HCT116 (cell line): ENCODE results near the gene CLEC16A. TPM values are rescaled to one million over a fixed set of nuclear protein-coding genes. Genes with fewer than 3 reads are reported as not detected.

Experiments used
- ATAC-seq: fragments of 200-7000 bp; cut with Tn5 transposase; 2 replicates; pipeline ENCODE4 v1.9.1; 2020; ENCODE audit warnings: mild to moderate bottlenecking, moderate library complexity
- BruUV-seq: library from RNA; stranded (reverse); fragments of 400-500 nt; replicated peaks from 2 replicates; lab custom pipeline; 2021; lab: Mats Ljungman, UMichigan
- CTCF ChIA-PET: fragments of 300-600 bp; sonication (Branson Sonifier 250); formaldehyde crosslinking; loops from one replicate; lab custom pipeline; 2021; ENCODE audit warnings: antibody characterized with exemption; lab: Charles Lee
- POLR2A ChIA-PET: fragments of 300-600, 350-600 bp; sonication (Branson Sonifier 250); formaldehyde crosslinking; loops from one replicate; lab custom pipeline; 2021; ENCODE audit warnings: antibody characterized with exemption; lab: Charles Lee
- RAD21 ChIA-PET, 2 experiments: fragments of 300-600 bp; sonication (Branson Sonifier 250); formaldehyde crosslinking; loops; one replicate each; lab custom pipeline; 2023; ENCODE audit warnings: low total read pairs in 2 of 2; ENCODE audit not compliant: uncharacterized antibody in 2 of 2, unreplicated experiment in 2 of 2, low non-redundant PET in 1 of 2; lab: Charles Lee
- DNase-seq: peaks from one replicate; pipeline ENCODE4 v3.0.0-alpha.2; 2010; ENCODE audit warnings: low read depth, low spot score
- H2AFZ ChIP-seq: fragments of 200-600 bp; shearing (Covaris generic), sonication (generic); 2 replicates; pipeline ENCODE4 v1.6.1; 2017; ENCODE audit warnings: low read depth, mixed run types, mixed read lengths, antibody characterized with exemption, low read length; ENCODE audit not compliant: poor library complexity, severe bottlenecking
- H3K27ac ChIP-seq: 2 replicates; pipeline ENCODE4 v1.5.1; 2012; ENCODE audit warnings: low read depth, low read length
- H3K27me3 ChIP-seq: fragments of 200-600 bp; sonication (generic); 2 replicates; pipeline ENCODE4 v1.6.1; 2016; ENCODE audit warnings: mixed run types, low read length, mixed read lengths; ENCODE audit not compliant: insufficient read depth
- H3K36me3 ChIP-seq, 2 experiments: fragments of 200-500 bp in 1 of 2; fragments of 200-600 bp in 1 of 2; sonication (Bioruptor generic) in 1 of 2; sonication (generic) in 1 of 2; 2 replicates each; pipeline versions ENCODE4 v1.5.1 to v1.6.1; 2014 to 2016; ENCODE audit warnings: low read length in 2 of 2, inconsistent platforms in 1 of 2, mixed read lengths in 1 of 2, mixed run types in 1 of 2; ENCODE audit not compliant: insufficient read depth in 2 of 2, control insufficient read depth in 1 of 2
- H3K4me1 ChIP-seq, 2 experiments: fragments of 200-600 bp in 1 of 2; sonication (generic) in 1 of 2; 2 replicates each; pipeline versions ENCODE4 v1.5.1 to v1.6.1; 2012 to 2017; ENCODE audit warnings: low read length in 2 of 2, inconsistent platforms in 1 of 2, mild to moderate bottlenecking in 1 of 2, mixed read lengths in 1 of 2, mixed run types in 1 of 2, moderate library complexity in 1 of 2; ENCODE audit not compliant: insufficient read depth in 2 of 2, control insufficient read depth in 1 of 2
- H3K4me2 ChIP-seq: fragments of 200-600 bp; sonication (generic); 2 replicates; pipeline ENCODE4 v1.6.1; 2017; ENCODE audit warnings: mixed run types, low read length, mixed read lengths
- H3K4me3 ChIP-seq, 2 experiments: fragments of 200-600 bp in 1 of 2; sonication (generic) in 1 of 2; replicated peaks in 1 of 2; 2 replicates each; pipeline ENCODE4 v1.5.1; 2011 to 2016; ENCODE audit warnings: low read length in 2 of 2, control low read depth in 1 of 2, low read depth in 1 of 2, mild to moderate bottlenecking in 1 of 2, mixed read lengths in 1 of 2, mixed run types in 1 of 2
- H3K79me2 ChIP-seq: fragments of 200-600 bp; sonication (generic); 2 replicates; pipeline ENCODE4 v1.6.1; 2017; ENCODE audit warnings: mild to moderate bottlenecking, mixed run types, low read length, moderate library complexity, mixed read lengths; ENCODE audit not compliant: insufficient read depth
- H3K9ac ChIP-seq: fragments of 200-600 bp; sonication (generic); 2 replicates; pipeline ENCODE4 v1.6.1; 2016; ENCODE audit warnings: low read length, mixed read lengths
- H3K9me2 ChIP-seq: fragments of 200-600 bp; sonication (generic), shearing (Covaris generic); 2 replicates; pipeline ENCODE4 v1.6.1; 2017; ENCODE audit warnings: mixed run types, mild to moderate bottlenecking, moderate library complexity; ENCODE audit not compliant: insufficient read depth
- H3K9me3 ChIP-seq, 2 experiments: fragments of 200-500 bp in 1 of 2; fragments of 200-600 bp in 1 of 2; sonication (Bioruptor generic) in 1 of 2; sonication (generic) in 1 of 2; 2 replicates each; pipeline ENCODE4 v1.6.1; 2014 to 2017; ENCODE audit warnings: low read length in 2 of 2, mixed read lengths in 2 of 2, inconsistent platforms in 1 of 2, low read depth in 1 of 2, mild to moderate bottlenecking in 1 of 2, mixed run types in 1 of 2, moderate library complexity in 1 of 2; ENCODE audit not compliant: control insufficient read depth in 1 of 2, insufficient read depth in 1 of 2
- H4K20me1 ChIP-seq: fragments of 200-600 bp; sonication (generic), shearing (Covaris generic); 2 replicates; pipeline ENCODE4 v1.6.1; 2017; ENCODE audit warnings: mixed run types, mild to moderate bottlenecking, moderate library complexity; ENCODE audit not compliant: insufficient read depth
- CBX3 ChIP-seq: IDR thresholded peaks from 2 replicates; pipeline ENCODE4 v1.6.1; 2012; ENCODE audit warnings: low read depth
- CEBPB ChIP-seq: IDR thresholded peaks from 2 replicates; pipeline ENCODE4 v1.6.1; 2012; ENCODE audit warnings: low read depth
- EZH2 ChIP-seq: fragments of 200-600 bp; sonication (generic); IDR thresholded peaks from 2 replicates; pipeline ENCODE4 v1.6.1; 2017; ENCODE audit warnings: antibody characterized with exemption, mixed run types
- EZH2phosphoT487 ChIP-seq: fragments of 200-600 bp; IDR thresholded peaks from 2 replicates; pipeline ENCODE4 v1.6.1; 2018; ENCODE audit warnings: antibody characterized with exemption, borderline replicate concordance
- FOSL1 ChIP-seq: IDR thresholded peaks from 2 replicates; pipeline ENCODE4 v1.6.1; 2012; ENCODE audit warnings: low read depth
- MAX ChIP-seq: IDR thresholded peaks from 2 replicates; pipeline ENCODE4 v1.6.1; 2012
- POLR2A ChIP-seq: IDR thresholded peaks from 2 replicates; pipeline ENCODE4 v1.7.0; 2011; ENCODE audit warnings: borderline replicate concordance; ENCODE audit not compliant: insufficient read depth, insufficient read length; ENCODE audit errors: extremely low read depth
- POLR2AphosphoS5 ChIP-seq: IDR thresholded peaks from 2 replicates; pipeline ENCODE4 v1.6.1; 2011; ENCODE audit warnings: mild to moderate bottlenecking, low read depth, low read length, moderate library complexity
- RAD21 ChIP-seq: IDR thresholded peaks from 2 replicates; pipeline ENCODE4 v1.6.1; 2012; ENCODE audit warnings: low read depth, mild to moderate bottlenecking
- SRF ChIP-seq: IDR thresholded peaks from 2 replicates; pipeline ENCODE4 v1.6.1; 2012; ENCODE audit warnings: low read depth
- TCF7L2 ChIP-seq: IDR thresholded peaks from 2 replicates; pipeline ENCODE4 v1.7.0; 2011; ENCODE audit warnings: borderline replicate concordance, inconsistent platforms; ENCODE audit not compliant: insufficient read depth, insufficient read length; ENCODE audit errors: extremely low read depth
- YY1 ChIP-seq: IDR thresholded peaks from 2 replicates; pipeline ENCODE4 v1.6.1; 2011; ENCODE audit warnings: low read length, low read depth, moderate library complexity, mild to moderate bottlenecking; ENCODE audit not compliant: insufficient replicate concordance; ENCODE audit errors: extremely low read depth
- ZNF274 ChIP-seq: fragments of 200-500 bp; sonication (Bioruptor generic); IDR thresholded peaks from 2 replicates; pipeline ENCODE4 v1.6.1; 2014; ENCODE audit warnings: mild to moderate bottlenecking, low read depth, low read length, inconsistent platforms
- intact Hi-C: fragments of 100-400 bp; cut with micrococcal nuclease; formaldehyde crosslinking; loops from 2 replicates; pipeline ENCODE4 v1.10.0; 2022
- total RNA-seq: library from RNA; stranded (reverse); gene quantifications from one replicate; pipeline ENCODE4 v1.2.1, GENCODE V29; 2021; ENCODE audit not compliant: unreplicated experiment
- TF ChIP-seq, protein P1 (sequence below): IDR thresholded peaks from 2 replicates; pipeline ENCODE4 v1.6.1; 2011; ENCODE audit warnings: mild to moderate bottlenecking, low read length, moderate library complexity; ENCODE audit not compliant: insufficient replicate concordance; ENCODE audit errors: extremely low read depth
- TF ChIP-seq, protein P2 (sequence below): IDR thresholded peaks from 2 replicates; pipeline ENCODE4 v1.6.1; 2012; ENCODE audit warnings: low read depth

Gene CLEC16A
- total RNA-seq, 1 experiment from 2014 or later: 18.0 TPM

DNA sequence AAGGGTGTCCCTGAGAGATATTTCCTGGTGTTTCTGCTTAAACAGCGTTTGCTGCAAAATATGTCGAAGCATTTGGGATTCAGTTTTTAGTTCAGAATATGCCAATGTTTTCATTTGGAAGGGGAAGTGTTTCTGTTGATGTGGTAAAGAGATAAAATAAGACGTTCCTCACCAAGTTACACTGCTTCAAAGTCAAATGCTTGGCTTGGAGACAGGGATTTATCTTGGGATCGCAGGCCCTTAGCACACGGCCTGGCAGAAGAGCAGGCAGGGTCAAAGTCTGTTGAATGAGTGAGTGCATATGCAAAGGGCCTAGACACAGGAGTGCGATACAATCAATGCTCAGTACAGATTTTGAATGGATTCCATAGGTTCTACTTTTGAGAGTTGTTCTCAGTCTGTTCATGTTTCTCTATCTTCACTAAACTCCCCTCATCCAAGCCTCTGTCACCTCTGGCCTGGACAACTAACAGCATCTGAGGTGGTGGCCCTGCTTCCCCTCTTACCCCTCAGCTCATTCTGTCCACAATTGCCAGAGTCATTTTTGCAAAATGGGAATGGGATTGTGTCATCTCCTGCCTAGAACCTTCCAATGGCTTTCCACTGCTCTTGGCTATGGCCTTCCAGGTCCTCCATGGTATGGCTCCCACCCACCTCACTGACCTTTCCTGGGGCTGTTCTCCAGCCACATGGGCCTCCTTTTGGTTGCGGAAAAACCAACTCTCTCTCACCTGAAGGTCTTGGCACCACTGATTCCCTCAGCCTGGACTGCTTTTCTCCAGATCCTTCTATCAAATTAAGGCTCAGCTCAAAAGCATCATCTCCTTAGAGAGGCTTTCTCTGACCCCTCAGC is 5.3 kb upstream of the CLEC16A start:
- no peak overlapping the region for H3K4me2 ChIP-seq
- H3K4me1 ChIP-seq: peaks cover 18 to 25% of the 10 kb centered on the region in 2 experiments
- CTCF ChIA-PET: no interaction called here
- intact Hi-C loops: no loop called here
- POLR2A ChIA-PET: no interaction called here
- no peak overlapping the region for H2AFZ ChIP-seq
- H4K20me1 ChIP-seq: 0 out of 2 replicates have a peak, but pooled peaks cover 7% of the 10 kb centered on the region
- ATAC-seq (no peak), DNase-seq (no peak)
- no TSS peak for BruUV-seq
- H3K4me3 ChIP-seq: no peak overlapping the region
- no peaks in the 10 kb centered on the region for H3K9me3 ChIP-seq
- RAD21 ChIA-PET: no interaction called here
- no peak overlapping the region for H3K27ac ChIP-seq
- no peak for TF ChIP-seq CEBPB
- no peak for TF ChIP-seq SRF
- no peak for TF ChIP-seq ZNF274
- no peak for TF ChIP-seq POLR2AphosphoS5
- TF ChIP-seq, protein P1, sequence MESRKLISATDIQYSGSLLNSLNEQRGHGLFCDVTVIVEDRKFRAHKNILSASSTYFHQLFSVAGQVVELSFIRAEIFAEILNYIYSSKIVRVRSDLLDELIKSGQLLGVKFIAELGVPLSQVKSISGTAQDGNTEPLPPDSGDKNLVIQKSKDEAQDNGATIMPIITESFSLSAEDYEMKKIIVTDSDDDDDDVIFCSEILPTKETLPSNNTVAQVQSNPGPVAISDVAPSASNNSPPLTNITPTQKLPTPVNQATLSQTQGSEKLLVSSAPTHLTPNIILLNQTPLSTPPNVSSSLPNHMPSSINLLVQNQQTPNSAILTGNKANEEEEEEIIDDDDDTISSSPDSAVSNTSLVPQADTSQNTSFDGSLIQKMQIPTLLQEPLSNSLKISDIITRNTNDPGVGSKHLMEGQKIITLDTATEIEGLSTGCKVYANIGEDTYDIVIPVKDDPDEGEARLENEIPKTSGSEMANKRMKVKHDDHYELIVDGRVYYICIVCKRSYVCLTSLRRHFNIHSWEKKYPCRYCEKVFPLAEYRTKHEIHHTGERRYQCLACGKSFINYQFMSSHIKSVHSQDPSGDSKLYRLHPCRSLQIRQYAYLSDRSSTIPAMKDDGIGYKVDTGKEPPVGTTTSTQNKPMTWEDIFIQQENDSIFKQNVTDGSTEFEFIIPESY: no peak
- TF ChIP-seq, protein P2, sequence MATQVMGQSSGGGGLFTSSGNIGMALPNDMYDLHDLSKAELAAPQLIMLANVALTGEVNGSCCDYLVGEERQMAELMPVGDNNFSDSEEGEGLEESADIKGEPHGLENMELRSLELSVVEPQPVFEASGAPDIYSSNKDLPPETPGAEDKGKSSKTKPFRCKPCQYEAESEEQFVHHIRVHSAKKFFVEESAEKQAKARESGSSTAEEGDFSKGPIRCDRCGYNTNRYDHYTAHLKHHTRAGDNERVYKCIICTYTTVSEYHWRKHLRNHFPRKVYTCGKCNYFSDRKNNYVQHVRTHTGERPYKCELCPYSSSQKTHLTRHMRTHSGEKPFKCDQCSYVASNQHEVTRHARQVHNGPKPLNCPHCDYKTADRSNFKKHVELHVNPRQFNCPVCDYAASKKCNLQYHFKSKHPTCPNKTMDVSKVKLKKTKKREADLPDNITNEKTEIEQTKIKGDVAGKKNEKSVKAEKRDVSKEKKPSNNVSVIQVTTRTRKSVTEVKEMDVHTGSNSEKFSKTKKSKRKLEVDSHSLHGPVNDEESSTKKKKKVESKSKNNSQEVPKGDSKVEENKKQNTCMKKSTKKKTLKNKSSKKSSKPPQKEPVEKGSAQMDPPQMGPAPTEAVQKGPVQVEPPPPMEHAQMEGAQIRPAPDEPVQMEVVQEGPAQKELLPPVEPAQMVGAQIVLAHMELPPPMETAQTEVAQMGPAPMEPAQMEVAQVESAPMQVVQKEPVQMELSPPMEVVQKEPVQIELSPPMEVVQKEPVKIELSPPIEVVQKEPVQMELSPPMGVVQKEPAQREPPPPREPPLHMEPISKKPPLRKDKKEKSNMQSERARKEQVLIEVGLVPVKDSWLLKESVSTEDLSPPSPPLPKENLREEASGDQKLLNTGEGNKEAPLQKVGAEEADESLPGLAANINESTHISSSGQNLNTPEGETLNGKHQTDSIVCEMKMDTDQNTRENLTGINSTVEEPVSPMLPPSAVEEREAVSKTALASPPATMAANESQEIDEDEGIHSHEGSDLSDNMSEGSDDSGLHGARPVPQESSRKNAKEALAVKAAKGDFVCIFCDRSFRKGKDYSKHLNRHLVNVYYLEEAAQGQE: no peak
- no peak for TF ChIP-seq POLR2A
- no peak for TF ChIP-seq MAX
- no peak for TF ChIP-seq CBX3
- no peak for TF ChIP-seq YY1
- TF ChIP-seq EZH2: no peak
- TF ChIP-seq EZH2phosphoT487: no peak
- no peak for TF ChIP-seq RAD21
- no peak for TF ChIP-seq TCF7L2
- TF ChIP-seq FOSL1: no peak
- H3K9me2 ChIP-seq: no peaks in the 10 kb centered on the region
- H3K27me3 ChIP-seq: no peaks in the 10 kb centered on the region
- 0 out of 2 replicates have a peak overlapping the region, but pooled peaks have one; percentile 3 for H3K9ac ChIP-seq
- H3K79me2 ChIP-seq: peaks cover 77% of the 10 kb centered on the region
- peaks cover 9 to 41% of the 10 kb centered on the region in 2 experiments; a peak in 2 of 4 replicates for H3K36me3 ChIP-seq
